ENCODE data around the gene BEX1. TPM values are rescaled to one million over a fixed set of nuclear protein-coding genes. Genes with fewer than 3 reads are reported as not detected.

BEX1 gene
- total RNA-seq, 4 donors from 2014 or later, result 3.6 to 12.1 (median 8.9) TPM; not detected in 1

DNA sequence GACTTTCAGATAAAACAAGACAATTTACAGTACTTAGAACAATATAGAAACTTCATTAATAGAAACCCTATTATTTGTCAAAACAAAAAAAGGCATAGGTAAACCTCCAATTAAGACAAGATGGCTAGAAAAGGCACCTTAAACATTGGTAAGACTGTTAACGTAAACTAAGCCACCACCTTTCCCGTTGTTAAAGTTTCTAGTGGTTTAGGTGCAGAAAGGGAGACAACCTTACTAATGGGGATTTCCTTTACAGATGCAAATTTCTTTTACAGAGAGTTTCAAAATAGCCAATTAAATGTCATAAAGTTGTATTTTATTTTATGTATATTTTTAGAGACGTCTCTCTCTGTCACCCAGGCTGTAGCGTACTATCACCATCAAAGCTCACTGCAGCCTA lies 36.5 kb upstream of the BEX1 start:
- H3K4me1 ChIP-seq, result no peaks in the 10 kb centered on the region
- no peak for DNase-seq
- no peaks in the 10 kb centered on the region for H3K36me3 ChIP-seq
- H3K27me3 ChIP-seq, result no peaks in the 10 kb centered on the region
- no peaks in the 10 kb centered on the region for H3K9me3 ChIP-seq
- no peak overlapping the region for H3K27ac ChIP-seq
- intact Hi-C loops (cut with DNase I; ENCODE audit: low total_unique reads), result no loop called here
- no peak for TF ChIP-seq POLR2A (IDR thresholded peaks at IDR 0.05)
- TF ChIP-seq, protein P1, sequence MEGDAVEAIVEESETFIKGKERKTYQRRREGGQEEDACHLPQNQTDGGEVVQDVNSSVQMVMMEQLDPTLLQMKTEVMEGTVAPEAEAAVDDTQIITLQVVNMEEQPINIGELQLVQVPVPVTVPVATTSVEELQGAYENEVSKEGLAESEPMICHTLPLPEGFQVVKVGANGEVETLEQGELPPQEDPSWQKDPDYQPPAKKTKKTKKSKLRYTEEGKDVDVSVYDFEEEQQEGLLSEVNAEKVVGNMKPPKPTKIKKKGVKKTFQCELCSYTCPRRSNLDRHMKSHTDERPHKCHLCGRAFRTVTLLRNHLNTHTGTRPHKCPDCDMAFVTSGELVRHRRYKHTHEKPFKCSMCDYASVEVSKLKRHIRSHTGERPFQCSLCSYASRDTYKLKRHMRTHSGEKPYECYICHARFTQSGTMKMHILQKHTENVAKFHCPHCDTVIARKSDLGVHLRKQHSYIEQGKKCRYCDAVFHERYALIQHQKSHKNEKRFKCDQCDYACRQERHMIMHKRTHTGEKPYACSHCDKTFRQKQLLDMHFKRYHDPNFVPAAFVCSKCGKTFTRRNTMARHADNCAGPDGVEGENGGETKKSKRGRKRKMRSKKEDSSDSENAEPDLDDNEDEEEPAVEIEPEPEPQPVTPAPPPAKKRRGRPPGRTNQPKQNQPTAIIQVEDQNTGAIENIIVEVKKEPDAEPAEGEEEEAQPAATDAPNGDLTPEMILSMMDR (IDR thresholded peaks at IDR 0.05), result no peak
- no peak overlapping the region for H3K4me3 ChIP-seq

DNA sequence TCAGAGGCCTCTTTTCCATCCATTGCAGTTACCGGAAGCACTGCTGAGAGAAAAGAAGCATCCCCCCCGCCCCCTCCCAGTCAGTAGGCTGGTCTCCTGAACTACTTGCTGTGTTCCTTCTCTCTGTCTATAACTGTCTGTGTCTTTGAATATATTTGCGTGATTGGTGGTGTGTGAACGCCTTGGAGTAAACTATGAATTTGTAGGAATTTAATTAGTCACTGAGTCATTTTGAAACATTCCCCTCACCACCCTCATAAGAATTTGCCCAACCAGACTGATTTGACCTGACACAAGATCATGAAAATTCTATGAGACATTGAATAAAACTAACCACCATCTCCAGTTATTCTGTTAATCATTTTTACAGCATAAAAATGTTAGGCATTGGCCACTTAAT lies 35.7 kb upstream of the BEX1 start:
- DNase-seq, result no peak
- Histone ChIP-seq H3K4me3 (no peak overlapping the region), H3K27ac (no peak overlapping the region), H3K27me3 (no peaks in the 10 kb centered on the region), H3K36me3 (no peaks in the 10 kb centered on the region), H3K9me3 (no peaks in the 10 kb centered on the region), H3K4me1 (no peaks in the 10 kb centered on the region)
- TF ChIP-seq, protein P1 (IDR thresholded peaks at IDR 0.05), result no peak
- TF ChIP-seq POLR2A (IDR thresholded peaks at IDR 0.05), result no peak
- intact Hi-C loops (cut with DNase I; ENCODE audit: low total_unique reads), result no loop called here

DNA sequence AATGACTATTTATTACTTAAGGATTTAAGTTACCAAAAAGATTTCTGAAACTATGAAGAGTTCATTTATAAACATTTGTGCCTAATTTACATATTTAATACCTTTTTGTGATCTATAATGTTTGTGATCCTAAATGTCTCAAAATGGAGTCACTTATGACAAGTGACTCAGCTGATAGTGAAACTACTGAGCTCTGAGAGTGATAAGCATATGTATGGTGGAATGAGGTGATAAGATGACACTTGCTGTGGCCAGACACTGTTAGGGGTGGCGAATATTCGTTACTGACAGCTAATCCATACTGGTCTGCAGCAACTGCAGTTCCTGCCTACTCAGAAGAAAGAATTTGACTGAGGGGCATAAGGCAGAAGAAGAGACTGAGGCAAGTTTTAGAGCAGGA lies 34.5 kb upstream of the BEX1 start:
- DNase-seq, result no peak
- Histone ChIP-seq H3K27me3 (no peaks in the 10 kb centered on the region), H3K4me3 (no peak overlapping the region), H3K36me3 (no peaks in the 10 kb centered on the region), H3K27ac (no peak overlapping the region), H3K4me1 (no peaks in the 10 kb centered on the region), H3K9me3 (no peaks in the 10 kb centered on the region)
- intact Hi-C loops (cut with DNase I; ENCODE audit: low total_unique reads), result no loop called here
- TF ChIP-seq POLR2A (IDR thresholded peaks at IDR 0.05), result no peak
- TF ChIP-seq, protein P1 (IDR thresholded peaks at IDR 0.05), result no peak

DNA sequence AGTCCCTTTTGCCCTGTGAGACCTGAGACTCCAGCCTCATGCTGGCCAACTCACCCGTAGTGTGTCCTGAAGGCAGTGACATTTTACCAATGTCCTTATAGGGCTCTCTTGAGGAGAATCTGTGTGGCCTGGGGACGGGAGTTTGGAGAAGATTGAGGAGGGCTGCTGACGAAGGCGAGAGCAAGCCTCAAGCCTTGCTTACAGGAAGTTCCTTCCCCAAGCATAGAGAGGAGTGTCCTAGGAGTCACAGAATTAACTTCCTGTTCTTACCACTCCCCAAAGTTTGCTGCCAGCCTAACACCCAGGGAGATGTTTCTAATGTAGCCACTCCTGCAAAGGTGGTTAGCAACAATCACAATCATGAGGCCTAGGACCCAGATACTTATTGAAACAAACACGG lies 29.0 kb upstream of the BEX1 start, which contains the start of gene NXF3:
TSS of gene NXF3 (minus strand) at position 202 of the 400 bp plus-strand sequence. CDS start at position 82, 120 bp downstream.
- H3K4me3 ChIP-seq, result no peak within 1 kb of the TSS
- intact Hi-C loops (cut with DNase I; ENCODE audit: low total_unique reads), result no loop called here
- DNase-seq, result no peak
- no peaks in the 10 kb centered on the region for H3K36me3 ChIP-seq
- TF ChIP-seq, protein P1 (IDR thresholded peaks at IDR 0.05), result no peak
- TF ChIP-seq POLR2A (IDR thresholded peaks at IDR 0.05), result no peak
- no peaks in the 10 kb centered on the region for H3K27me3 ChIP-seq
- H3K4me1 ChIP-seq, result no peaks in the 10 kb centered on the region
- H3K9me3 ChIP-seq, result no peaks in the 10 kb centered on the region
- H3K27ac ChIP-seq, result no peak within 1 kb of the TSS

DNA sequence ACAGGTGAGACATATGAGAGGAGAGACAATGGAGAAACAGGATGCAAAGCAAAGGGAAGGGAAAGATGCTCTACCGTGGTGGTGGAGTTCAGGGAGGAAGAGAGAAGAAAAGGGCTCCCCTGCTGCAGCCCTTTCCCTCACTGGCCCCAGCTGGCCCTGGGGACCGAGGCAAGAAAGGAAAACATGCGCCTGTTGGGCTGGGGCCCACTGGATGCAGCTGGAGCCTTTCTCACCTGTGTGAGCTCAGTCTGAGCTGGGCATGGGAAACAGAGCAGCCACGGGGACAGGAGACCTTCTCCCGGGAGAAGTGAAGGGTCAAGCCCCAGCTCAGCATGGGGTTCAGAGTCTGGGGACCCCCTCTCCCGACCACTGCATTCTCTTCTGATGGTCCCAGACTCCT lies 17.1 kb upstream of the BEX1 start:
- no peak overlapping the region for H3K4me3 ChIP-seq
- DNase-seq, result no peak
- TF ChIP-seq, protein P1 (IDR thresholded peaks at IDR 0.05), result no peak
- no peak for TF ChIP-seq POLR2A (IDR thresholded peaks at IDR 0.05)
- no peaks in the 10 kb centered on the region for H3K27me3 ChIP-seq
- intact Hi-C loops (cut with DNase I; ENCODE audit: low total_unique reads), result no loop called here
- no peak overlapping the region for H3K27ac ChIP-seq
- H3K9me3 ChIP-seq, result no peaks in the 10 kb centered on the region
- H3K36me3 ChIP-seq, result no peaks in the 10 kb centered on the region
- H3K4me1 ChIP-seq, result no peaks in the 10 kb centered on the region

All from uterus (tissue), 4 donors.